HEK293 (cell line): ENCODE results near the gene MAGI2.

Experiments used
- CTCF ChIA-PET: fragments of 350-600 bp; formaldehyde crosslinking; extraction: SDS; loops from one replicate; lab custom pipeline; 2021; ENCODE audit warnings: antibody characterized with exemption; lab: Yijun Ruan, JAX
- POLR2A ChIA-PET: fragments of 300-600 bp; formaldehyde crosslinking; extraction: SDS; loops from one replicate; lab custom pipeline; 2020; ENCODE audit warnings: antibody characterized with exemption, inconsistent platforms; lab: Yijun Ruan, JAX
- H3K27ac ChIP-seq: fragments of 200-500 bp; sonication (Bioruptor generic); 2 replicates; pipeline ENCODE4 v1.5.1; 2014; ENCODE audit warnings: low read depth, low read length, control low read depth, inconsistent platforms; ENCODE audit errors: extremely low read depth
- H3K36me3 ChIP-seq, 2 experiments: fragments of 200-500 bp in 1 of 2; sonication (Bioruptor generic) in 1 of 2; 1 replicate in 1 of 2; 2 replicates in 1 of 2; pipeline ENCODE4 v1.5.1; 2014 to 2017; ENCODE audit warnings: inconsistent platforms in 2 of 2, low read length in 2 of 2; ENCODE audit not compliant: control insufficient read depth in 2 of 2, insufficient read depth in 1 of 2
- H3K4me1 ChIP-seq: fragments of 200-500 bp; sonication (Bioruptor generic); 2 replicates; pipeline ENCODE4 v1.5.1; 2014; ENCODE audit warnings: mild to moderate bottlenecking, low read length, inconsistent platforms; ENCODE audit not compliant: control insufficient read depth, insufficient read depth
- H3K4me3 ChIP-seq: 2 replicates; pipeline ENCODE4 v1.5.1; 2011; ENCODE audit warnings: low read depth, mild to moderate bottlenecking, control low read depth, low read length, moderate library complexity
- H3K9me3 ChIP-seq: fragments of 200-500 bp; sonication (Bioruptor generic); 2 replicates; pipeline ENCODE4 v1.5.1; 2014; ENCODE audit warnings: low read depth, low read length, inconsistent platforms; ENCODE audit not compliant: control insufficient read depth, insufficient read depth
- SCRT1 ChIP-seq: fragments of 450-650 bp; formaldehyde crosslinking; IDR thresholded peaks from 2 replicates; pipeline ENCODE4 v1.5.1; 2016; ENCODE audit warnings: missing biosample characterization, missing genetic modification characterization, borderline replicate concordance
- SCRT2 ChIP-seq: fragments of 450-650 bp; formaldehyde crosslinking; IDR thresholded peaks from 2 replicates; pipeline ENCODE4 v1.5.1; 2016; ENCODE audit warnings: missing biosample characterization, missing genetic modification characterization
- ZBTB21 ChIP-seq: fragments of 450-650 bp; formaldehyde crosslinking; IDR thresholded peaks from 2 replicates; pipeline ENCODE4 v1.5.1; 2017; ENCODE audit warnings: missing biosample characterization, missing genetic modification characterization
- ZNF16 ChIP-seq: fragments of 450-650 bp; formaldehyde crosslinking; IDR thresholded peaks from 2 replicates; pipeline ENCODE4 v1.5.1; 2016; ENCODE audit warnings: low read depth, missing biosample characterization, missing genetic modification characterization
- ZNF174 ChIP-seq: fragments of 450-650 bp; formaldehyde crosslinking; IDR thresholded peaks from 2 replicates; pipeline ENCODE4 v1.5.0; 2017; ENCODE audit warnings: missing biosample characterization, mild to moderate bottlenecking, missing genetic modification characterization
- ZNF175 ChIP-seq: fragments of 450-650 bp; formaldehyde crosslinking; IDR thresholded peaks from 2 replicates; pipeline ENCODE4 v1.5.1; 2016; ENCODE audit warnings: missing biosample characterization, missing genetic modification characterization
- ZNF2 ChIP-seq: fragments of 450-650 bp; formaldehyde crosslinking; IDR thresholded peaks from 2 replicates; pipeline ENCODE4 v1.5.1; 2016; ENCODE audit warnings: missing biosample characterization, missing genetic modification characterization
- ZNF302 ChIP-seq: fragments of 450-650 bp; formaldehyde crosslinking; IDR thresholded peaks from 2 replicates; pipeline ENCODE4 v1.5.1; 2016; ENCODE audit warnings: missing biosample characterization, missing genetic modification characterization, low read depth
- ZNF530 ChIP-seq: fragments of 450-650 bp; formaldehyde crosslinking; IDR thresholded peaks from 2 replicates; pipeline ENCODE4 v1.5.1; 2016; ENCODE audit warnings: low read depth, missing biosample characterization, missing genetic modification characterization
- ZNF549 ChIP-seq: fragments of 450-650 bp; IDR thresholded peaks from 2 replicates; pipeline ENCODE4 v1.5.1; 2018; ENCODE audit warnings: missing biosample characterization, missing genetic modification characterization, mild to moderate bottlenecking, inconsistent platforms, moderate library complexity
- ZNF571 ChIP-seq: fragments of 450-650 bp; formaldehyde crosslinking; IDR thresholded peaks from 2 replicates; pipeline ENCODE4 v1.5.0; 2017; ENCODE audit warnings: missing biosample characterization, missing genetic modification characterization
- ZNF629 ChIP-seq: fragments of 450-650 bp; formaldehyde crosslinking; IDR thresholded peaks from 2 replicates; pipeline ENCODE4 v1.5.1; 2017; ENCODE audit warnings: missing biosample characterization, missing genetic modification characterization
- ZNF791 ChIP-seq: fragments of 450-650 bp; formaldehyde crosslinking; IDR thresholded peaks from 2 replicates; pipeline ENCODE4 v1.5.1; 2016; ENCODE audit warnings: missing biosample characterization, missing genetic modification characterization
- TF ChIP-seq, protein P1 (sequence below): fragments of 450-650 bp; formaldehyde crosslinking; conservative IDR thresholded peaks from 2 replicates; pipeline ENCODE4 v1.5.1; 2016; ENCODE audit warnings: low read depth, missing biosample characterization, missing genetic modification characterization
- TF ChIP-seq, protein P2 (sequence below): fragments of 450-650 bp; formaldehyde crosslinking; IDR thresholded peaks from 2 replicates; pipeline ENCODE4 v1.5.1; 2016; ENCODE audit warnings: missing biosample characterization, missing genetic modification characterization, low read depth
- TF ChIP-seq, protein P3 (sequence below): fragments of 450-650 bp; formaldehyde crosslinking; IDR thresholded peaks from 2 replicates; pipeline ENCODE4; 2016; ENCODE audit warnings: missing biosample characterization, missing genetic modification characterization
- TF ChIP-seq, protein P4 (sequence below): fragments of 450-650 bp; formaldehyde crosslinking; IDR thresholded peaks from 2 replicates; pipeline ENCODE4 v1.5.1; 2017; ENCODE audit warnings: missing biosample characterization, missing genetic modification characterization

Gene MAGI2

DNA sequence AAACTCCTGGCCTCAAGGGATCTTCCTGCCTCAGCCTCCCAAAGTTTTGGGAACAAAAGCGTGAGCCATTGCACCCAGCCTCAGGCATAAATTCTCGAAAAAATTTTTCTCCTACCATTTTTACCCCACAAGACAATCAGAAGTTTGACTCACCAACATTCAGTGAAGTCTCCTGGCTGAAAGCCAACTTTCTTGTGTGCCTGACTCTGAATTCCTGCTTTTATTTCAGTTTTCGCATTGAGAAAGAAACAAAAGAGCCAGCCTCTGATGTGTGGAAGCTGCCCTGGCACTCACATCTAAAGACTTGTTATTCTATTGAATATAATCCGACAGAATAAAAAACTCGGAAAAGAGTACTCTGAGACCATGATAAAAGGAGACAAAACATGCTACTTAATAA is 402.9 kb downstream of the MAGI2 start (continued):
- TF ChIP-seq ZNF571 (tag by site-specific recombination) (no peak), SCRT1 (tag by site-specific recombination) (no peak), ZNF530 (tag by site-specific recombination) (no peak), SCRT2 (tag by site-specific recombination) (no peak), ZNF16 (no peak)
- TF ChIP-seq, protein P1, sequence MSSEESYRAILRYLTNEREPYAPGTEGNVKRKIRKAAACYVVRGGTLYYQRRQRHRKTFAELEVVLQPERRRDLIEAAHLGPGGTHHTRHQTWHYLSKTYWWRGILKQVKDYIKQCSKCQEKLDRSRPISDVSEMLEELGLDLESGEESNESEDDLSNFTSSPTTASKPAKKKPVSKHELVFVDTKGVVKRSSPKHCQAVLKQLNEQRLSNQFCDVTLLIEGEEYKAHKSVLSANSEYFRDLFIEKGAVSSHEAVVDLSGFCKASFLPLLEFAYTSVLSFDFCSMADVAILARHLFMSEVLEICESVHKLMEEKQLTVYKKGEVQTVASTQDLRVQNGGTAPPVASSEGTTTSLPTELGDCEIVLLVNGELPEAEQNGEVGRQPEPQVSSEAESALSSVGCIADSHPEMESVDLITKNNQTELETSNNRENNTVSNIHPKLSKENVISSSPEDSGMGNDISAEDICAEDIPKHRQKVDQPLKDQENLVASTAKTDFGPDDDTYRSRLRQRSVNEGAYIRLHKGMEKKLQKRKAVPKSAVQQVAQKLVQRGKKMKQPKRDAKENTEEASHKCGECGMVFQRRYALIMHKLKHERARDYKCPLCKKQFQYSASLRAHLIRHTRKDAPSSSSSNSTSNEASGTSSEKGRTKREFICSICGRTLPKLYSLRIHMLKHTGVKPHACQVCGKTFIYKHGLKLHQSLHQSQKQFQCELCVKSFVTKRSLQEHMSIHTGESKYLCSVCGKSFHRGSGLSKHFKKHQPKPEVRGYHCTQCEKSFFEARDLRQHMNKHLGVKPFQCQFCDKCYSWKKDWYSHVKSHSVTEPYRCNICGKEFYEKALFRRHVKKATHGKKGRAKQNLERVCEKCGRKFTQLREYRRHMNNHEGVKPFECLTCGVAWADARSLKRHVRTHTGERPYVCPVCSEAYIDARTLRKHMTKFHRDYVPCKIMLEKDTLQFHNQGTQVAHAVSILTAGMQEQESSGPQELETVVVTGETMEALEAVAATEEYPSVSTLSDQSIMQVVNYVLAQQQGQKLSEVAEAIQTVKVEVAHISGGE (tag by site-specific recombination): no peak
- TF ChIP-seq, all 188 proteins: peak for 0

DNA sequence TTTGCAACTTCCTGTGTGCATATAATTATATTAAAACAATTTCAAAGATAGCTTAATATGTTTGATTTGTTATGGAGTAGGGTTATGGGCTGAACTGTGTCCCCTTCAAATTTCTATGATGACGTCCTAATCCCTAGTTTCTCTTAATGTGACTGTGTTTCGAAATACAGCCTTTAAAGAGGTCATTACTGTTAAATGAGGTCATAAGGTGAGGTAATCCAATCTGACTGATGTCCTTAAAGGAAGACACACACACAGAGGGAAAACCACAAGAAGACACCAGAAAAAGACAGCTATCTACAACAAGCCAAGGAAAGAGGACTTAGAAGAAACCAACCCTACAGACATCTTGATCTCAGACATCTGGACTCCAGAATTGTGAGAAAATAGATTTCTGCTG is 407.4 kb downstream of the MAGI2 start:
- ChIA-PET POLR2A (no interaction called here), CTCF (no interaction called here)
- H3K9me3 ChIP-seq: no peaks in the 10 kb centered on the region
- H3K27ac ChIP-seq: no peak overlapping the region
- no peak overlapping the region for H3K4me3 ChIP-seq
- H3K4me1 ChIP-seq: no peaks in the 10 kb centered on the region
- H3K36me3 ChIP-seq: no peaks in the 10 kb centered on the region
- no peak for TF ChIP-seq ZNF174
- peak; percentile 38; the same call in 1 of the 2 replicates for TF ChIP-seq ZNF629 (tag by site-specific recombination)
- TF ChIP-seq ZBTB21 (tag by site-specific recombination): peak; percentile 72; the same call in 1 of the 2 replicates
- TF ChIP-seq, protein P2, sequence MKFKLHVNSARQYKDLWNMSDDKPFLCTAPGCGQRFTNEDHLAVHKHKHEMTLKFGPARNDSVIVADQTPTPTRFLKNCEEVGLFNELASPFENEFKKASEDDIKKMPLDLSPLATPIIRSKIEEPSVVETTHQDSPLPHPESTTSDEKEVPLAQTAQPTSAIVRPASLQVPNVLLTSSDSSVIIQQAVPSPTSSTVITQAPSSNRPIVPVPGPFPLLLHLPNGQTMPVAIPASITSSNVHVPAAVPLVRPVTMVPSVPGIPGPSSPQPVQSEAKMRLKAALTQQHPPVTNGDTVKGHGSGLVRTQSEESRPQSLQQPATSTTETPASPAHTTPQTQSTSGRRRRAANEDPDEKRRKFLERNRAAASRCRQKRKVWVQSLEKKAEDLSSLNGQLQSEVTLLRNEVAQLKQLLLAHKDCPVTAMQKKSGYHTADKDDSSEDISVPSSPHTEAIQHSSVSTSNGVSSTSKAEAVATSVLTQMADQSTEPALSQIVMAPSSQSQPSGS: peak; percentile 68; the same call in 1 of the 2 replicates

DNA sequence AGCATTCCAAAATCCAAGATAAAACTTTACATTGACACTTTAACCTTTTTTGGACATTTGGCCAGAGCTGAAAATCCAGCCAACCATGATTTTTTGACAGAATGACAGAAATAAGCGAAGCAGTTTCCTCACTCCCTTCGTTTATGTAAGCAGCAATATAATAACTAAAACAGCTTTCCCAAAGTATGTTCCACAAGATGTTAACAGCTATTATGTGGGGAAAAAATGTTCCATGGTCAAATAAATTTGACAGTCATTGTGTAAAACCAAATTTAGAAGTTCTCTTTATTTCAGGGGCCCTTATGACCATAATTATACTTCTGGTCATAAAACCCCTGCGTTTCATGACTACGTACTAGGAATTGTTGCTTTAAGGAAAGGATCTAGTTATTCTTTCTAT is 416.5 kb downstream of the MAGI2 start:
- CTCF ChIA-PET: interaction anchor here (0.6 to 0.7 kb wide), 2 partner anchors 38 to 323 kb away, joined by 3 to 4 read pairs; no protein-coding TSS in a partner anchor
- H3K27ac ChIP-seq: no peak overlapping the region
- POLR2A ChIA-PET: no interaction called here

More for the DNA sequence above, 416.5 kb downstream of the MAGI2 start:
- TF ChIP-seq ZNF791 (tag by site-specific recombination) (no peak), ZNF2 (tag by site-specific recombination) (no peak), ZNF549 (no peak), ZNF302 (tag by site-specific recombination) (no peak), ZNF175 (tag by site-specific recombination) (no peak)
- TF ChIP-seq, protein P3, sequence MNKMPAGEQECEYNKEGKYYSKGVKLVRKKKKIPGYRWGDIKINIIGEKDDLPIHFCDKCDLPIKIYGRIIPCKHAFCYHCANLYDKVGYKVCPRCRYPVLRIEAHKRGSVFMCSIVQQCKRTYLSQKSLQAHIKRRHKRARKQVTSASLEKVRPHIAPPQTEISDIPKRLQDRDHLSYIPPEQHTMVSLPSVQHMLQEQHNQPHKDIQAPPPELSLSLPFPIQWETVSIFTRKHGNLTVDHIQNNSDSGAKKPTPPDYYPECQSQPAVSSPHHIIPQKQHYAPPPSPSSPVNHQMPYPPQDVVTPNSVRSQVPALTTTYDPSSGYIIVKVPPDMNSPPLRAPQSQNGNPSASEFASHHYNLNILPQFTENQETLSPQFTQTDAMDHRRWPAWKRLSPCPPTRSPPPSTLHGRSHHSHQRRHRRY (tag by site-specific recombination): no peak
- TF ChIP-seq, protein P4, sequence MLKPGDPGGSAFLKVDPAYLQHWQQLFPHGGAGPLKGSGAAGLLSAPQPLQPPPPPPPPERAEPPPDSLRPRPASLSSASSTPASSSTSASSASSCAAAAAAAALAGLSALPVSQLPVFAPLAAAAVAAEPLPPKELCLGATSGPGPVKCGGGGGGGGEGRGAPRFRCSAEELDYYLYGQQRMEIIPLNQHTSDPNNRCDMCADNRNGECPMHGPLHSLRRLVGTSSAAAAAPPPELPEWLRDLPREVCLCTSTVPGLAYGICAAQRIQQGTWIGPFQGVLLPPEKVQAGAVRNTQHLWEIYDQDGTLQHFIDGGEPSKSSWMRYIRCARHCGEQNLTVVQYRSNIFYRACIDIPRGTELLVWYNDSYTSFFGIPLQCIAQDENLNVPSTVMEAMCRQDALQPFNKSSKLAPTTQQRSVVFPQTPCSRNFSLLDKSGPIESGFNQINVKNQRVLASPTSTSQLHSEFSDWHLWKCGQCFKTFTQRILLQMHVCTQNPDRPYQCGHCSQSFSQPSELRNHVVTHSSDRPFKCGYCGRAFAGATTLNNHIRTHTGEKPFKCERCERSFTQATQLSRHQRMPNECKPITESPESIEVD (tag by site-specific recombination): 0 out of 2 replicates have a peak, but pooled peaks have one; percentile 16
- TF ChIP-seq, all 188 proteins: peak for 1
- no peaks in the 10 kb centered on the region for H3K4me1 ChIP-seq
- no peaks in the 10 kb centered on the region for H3K36me3 ChIP-seq
- no peak overlapping the region for H3K4me3 ChIP-seq
- no peaks in the 10 kb centered on the region for H3K9me3 ChIP-seq
